Measurements from ENCODE around the gene PLVAP.

DNA sequence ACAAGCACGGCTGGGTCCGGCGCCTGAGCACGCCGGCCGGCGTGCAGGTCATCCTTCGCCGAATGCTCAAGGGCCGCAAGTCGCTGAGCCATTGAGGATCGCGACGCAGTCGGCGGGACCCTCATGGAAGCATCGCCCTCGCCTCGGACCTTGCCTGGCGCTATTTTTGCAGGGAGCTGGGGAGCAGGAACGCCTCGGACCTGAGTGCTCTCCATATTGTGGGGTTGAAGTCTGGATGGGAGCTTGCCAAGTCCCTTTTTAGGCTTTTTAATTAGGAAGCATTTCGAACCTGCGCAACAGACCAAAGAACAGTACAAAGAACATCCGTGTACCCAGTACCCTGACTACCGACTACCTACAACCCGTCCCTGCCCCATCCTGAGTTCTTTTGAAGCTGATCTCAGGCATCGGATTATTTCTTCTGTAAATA is 70.8 kb downstream of the PLVAP start:
- TF ChIP-seq, protein P1, sequence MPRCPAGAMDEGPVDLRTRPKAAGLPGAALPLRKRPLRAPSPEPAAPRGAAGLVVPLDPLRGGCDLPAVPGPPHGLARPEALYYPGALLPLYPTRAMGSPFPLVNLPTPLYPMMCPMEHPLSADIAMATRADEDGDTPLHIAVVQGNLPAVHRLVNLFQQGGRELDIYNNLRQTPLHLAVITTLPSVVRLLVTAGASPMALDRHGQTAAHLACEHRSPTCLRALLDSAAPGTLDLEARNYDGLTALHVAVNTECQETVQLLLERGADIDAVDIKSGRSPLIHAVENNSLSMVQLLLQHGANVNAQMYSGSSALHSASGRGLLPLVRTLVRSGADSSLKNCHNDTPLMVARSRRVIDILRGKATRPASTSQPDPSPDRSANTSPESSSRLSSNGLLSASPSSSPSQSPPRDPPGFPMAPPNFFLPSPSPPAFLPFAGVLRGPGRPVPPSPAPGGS (IDR thresholded peaks at IDR 0.05): no peak
- TF ChIP-seq, protein P2, sequence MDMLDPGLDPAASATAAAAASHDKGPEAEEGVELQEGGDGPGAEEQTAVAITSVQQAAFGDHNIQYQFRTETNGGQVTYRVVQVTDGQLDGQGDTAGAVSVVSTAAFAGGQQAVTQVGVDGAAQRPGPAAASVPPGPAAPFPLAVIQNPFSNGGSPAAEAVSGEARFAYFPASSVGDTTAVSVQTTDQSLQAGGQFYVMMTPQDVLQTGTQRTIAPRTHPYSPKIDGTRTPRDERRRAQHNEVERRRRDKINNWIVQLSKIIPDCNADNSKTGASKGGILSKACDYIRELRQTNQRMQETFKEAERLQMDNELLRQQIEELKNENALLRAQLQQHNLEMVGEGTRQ (IDR thresholded peaks at IDR 0.05): no peak
- no peak for TF ChIP-seq RAD21 (conservative IDR thresholded peaks at IDR 0.05 in 1 of 2, IDR thresholded peaks at IDR 0.05 in 1 of 2)
- TF ChIP-seq, protein P3, sequence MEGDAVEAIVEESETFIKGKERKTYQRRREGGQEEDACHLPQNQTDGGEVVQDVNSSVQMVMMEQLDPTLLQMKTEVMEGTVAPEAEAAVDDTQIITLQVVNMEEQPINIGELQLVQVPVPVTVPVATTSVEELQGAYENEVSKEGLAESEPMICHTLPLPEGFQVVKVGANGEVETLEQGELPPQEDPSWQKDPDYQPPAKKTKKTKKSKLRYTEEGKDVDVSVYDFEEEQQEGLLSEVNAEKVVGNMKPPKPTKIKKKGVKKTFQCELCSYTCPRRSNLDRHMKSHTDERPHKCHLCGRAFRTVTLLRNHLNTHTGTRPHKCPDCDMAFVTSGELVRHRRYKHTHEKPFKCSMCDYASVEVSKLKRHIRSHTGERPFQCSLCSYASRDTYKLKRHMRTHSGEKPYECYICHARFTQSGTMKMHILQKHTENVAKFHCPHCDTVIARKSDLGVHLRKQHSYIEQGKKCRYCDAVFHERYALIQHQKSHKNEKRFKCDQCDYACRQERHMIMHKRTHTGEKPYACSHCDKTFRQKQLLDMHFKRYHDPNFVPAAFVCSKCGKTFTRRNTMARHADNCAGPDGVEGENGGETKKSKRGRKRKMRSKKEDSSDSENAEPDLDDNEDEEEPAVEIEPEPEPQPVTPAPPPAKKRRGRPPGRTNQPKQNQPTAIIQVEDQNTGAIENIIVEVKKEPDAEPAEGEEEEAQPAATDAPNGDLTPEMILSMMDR (IDR thresholded peaks at IDR 0.05): no peak
- TF ChIP-seq, protein P4, sequence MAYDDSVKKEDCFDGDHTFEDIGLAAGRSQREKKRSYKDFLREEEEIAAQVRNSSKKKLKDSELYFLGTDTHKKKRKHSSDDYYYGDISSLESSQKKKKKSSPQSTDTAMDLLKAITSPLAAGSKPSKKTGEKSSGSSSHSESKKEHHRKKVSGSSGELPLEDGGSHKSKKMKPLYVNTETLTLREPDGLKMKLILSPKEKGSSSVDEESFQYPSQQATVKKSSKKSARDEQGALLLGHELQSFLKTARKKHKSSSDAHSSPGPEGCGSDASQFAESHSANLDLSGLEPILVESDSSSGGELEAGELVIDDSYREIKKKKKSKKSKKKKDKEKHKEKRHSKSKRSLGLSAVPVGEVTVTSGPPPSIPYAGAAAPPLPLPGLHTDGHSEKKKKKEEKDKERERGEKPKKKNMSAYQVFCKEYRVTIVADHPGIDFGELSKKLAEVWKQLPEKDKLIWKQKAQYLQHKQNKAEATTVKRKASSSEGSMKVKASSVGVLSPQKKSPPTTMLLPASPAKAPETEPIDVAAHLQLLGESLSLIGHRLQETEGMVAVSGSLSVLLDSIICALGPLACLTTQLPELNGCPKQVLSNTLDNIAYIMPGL (CRISPR knock-in tag; IDR thresholded peaks at IDR 0.05; ENCODE audit: borderline replicate concordance): no peak
